ENCODE measurements around the gene NAALADL2. TPM values are rescaled to one million over a fixed set of nuclear protein-coding genes. Genes with fewer than 3 reads are reported as not detected.

The NAALADL2 gene
- polyA plus RNA-seq, 2 of the 4 experiments (the other 2 are of a cell fraction) = 0.09 to 0.28 TPM

DNA sequence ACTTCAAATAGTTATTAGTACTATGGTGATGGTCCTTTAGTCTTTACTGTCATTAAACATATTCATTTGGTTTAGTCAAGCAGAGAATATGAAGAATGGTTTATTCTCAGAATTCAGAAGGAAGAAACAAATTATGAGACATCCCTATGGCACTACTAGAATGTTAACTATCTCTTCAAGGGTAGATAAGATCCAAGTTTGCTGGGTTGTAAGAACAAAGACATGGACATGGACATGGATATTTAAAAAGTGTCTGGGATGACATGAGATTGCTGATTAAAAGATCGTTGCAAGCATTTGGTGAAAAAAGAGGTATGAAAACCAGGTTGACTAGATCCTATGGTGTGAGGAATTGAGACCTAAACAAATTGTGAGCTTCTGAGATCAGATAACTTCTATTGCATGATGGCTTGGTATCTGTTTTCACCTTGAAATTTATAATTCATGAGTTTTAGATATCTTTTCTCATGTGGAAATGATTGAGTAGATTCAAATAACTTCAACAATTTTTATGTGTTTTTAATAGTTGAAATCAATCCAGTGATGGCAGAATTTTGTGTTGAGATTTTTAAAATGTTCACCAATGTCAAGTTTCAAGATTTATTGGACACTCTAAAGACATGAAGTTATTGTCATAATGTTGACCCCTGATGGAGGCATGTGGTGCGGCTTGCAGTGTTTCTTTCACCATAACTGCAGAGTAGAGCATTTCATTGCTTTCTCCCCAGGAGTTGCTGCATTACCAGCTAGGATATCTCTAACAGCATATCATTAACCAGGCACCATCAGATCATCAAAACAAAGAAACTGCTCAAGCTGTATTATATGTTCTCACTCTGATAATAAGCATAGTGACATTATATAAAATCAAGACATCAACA, 72.6 kb downstream of the NAALADL2 start:
- TF ChIP-seq ZFP36 (IDR thresholded peaks at IDR 0.05; ENCODE audit: borderline replicate concordance, partially characterized antibody) (no peak), HDAC2 (IDR thresholded peaks at IDR 0.05) (no peak)
- no peak for DNase-seq (ENCODE audit: low read depth in 1 of 2, low spot score in 1 of 2)
- WGBS (ENCODE audit: missing lambda C conversion rate) = 44% methylated on average over 2 of the region's 2 CpGs
- no peaks in the 10 kb centered on the region for H3K4me1 ChIP-seq
- no peak overlapping the region for H3K4me3 ChIP-seq
- ChIA-PET POLR2A (no interaction called here), CTCF (no interaction called here)
- ATAC-seq = no peak
- H3K4me2 ChIP-seq = no peak overlapping the region
- no peak overlapping the region for H3K27ac ChIP-seq
- H3K9me3 ChIP-seq = no peaks in the 10 kb centered on the region
- FAIRE-seq = no peak

DNA sequence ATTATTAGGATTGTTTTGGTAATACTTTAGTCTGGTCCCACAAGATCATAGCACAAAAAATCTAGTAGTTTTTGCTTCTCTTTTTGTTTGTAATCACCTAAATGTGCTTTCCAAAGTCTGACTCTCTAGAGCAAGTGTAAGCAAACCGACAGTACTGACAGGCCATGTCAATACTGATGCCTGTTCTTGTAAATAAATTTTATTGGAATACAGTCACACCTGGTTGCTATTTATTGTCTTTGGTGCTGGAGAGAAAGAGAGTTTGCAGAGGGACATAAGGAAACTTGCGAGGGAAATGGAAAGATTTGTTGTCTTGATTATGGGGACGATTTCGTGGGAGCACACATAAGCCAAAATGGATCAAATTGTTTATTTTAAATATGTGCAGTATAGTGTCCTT, 77.5 kb downstream of the NAALADL2 start:
- H3K4me1 ChIP-seq = no peaks in the 10 kb centered on the region; the same call in 2 of the 3 replicates
- no peak overlapping the region for H3K4me3 ChIP-seq
- H3K4me2 ChIP-seq = no peak overlapping the region
- no peak for DNase-seq (ENCODE audit: low read depth in 1 of 2, low spot score in 1 of 2)
- H3K9me3 ChIP-seq = no peaks in the 10 kb centered on the region
- H3K27ac ChIP-seq = no peak overlapping the region
- WGBS (ENCODE audit: missing lambda C conversion rate) = 80% methylated on average over 4 of the region's 4 CpGs
- ChIA-PET CTCF (no interaction called here), POLR2A (no interaction called here)
- TF ChIP-seq ESRRA (IDR thresholded peaks at IDR 0.05; ENCODE audit: borderline replicate concordance, low read length) = no peak
- TF ChIP-seq, protein P1, sequence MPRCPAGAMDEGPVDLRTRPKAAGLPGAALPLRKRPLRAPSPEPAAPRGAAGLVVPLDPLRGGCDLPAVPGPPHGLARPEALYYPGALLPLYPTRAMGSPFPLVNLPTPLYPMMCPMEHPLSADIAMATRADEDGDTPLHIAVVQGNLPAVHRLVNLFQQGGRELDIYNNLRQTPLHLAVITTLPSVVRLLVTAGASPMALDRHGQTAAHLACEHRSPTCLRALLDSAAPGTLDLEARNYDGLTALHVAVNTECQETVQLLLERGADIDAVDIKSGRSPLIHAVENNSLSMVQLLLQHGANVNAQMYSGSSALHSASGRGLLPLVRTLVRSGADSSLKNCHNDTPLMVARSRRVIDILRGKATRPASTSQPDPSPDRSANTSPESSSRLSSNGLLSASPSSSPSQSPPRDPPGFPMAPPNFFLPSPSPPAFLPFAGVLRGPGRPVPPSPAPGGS (IDR thresholded peaks at IDR 0.05) = no peak
- TF ChIP-seq RARB (CRISPR knock-in tag; IDR thresholded peaks at IDR 0.05) = no peak
- TF ChIP-seq GATA3 (IDR thresholded peaks at IDR 0.05; ENCODE audit: borderline replicate concordance) = no peak
- TF ChIP-seq RCOR1 (IDR thresholded peaks at IDR 0.05; ENCODE audit: low read depth, low read length) = no peak
- TF ChIP-seq RFX5 (IDR thresholded peaks at IDR 0.05) = no peak
- no peak for TF ChIP-seq PHF8 (IDR thresholded peaks at IDR 0.05; ENCODE audit: borderline replicate concordance, low read depth)
- TF ChIP-seq NR3C1 (IDR thresholded peaks at IDR 0.05) = no peak
- no peak for TF ChIP-seq FOSB (CRISPR knock-in tag; IDR thresholded peaks at IDR 0.05)
- no peak for TF ChIP-seq EHF (CRISPR knock-in tag; IDR thresholded peaks at IDR 0.05)
- ATAC-seq = no peak
- FAIRE-seq = no peak

DNA sequence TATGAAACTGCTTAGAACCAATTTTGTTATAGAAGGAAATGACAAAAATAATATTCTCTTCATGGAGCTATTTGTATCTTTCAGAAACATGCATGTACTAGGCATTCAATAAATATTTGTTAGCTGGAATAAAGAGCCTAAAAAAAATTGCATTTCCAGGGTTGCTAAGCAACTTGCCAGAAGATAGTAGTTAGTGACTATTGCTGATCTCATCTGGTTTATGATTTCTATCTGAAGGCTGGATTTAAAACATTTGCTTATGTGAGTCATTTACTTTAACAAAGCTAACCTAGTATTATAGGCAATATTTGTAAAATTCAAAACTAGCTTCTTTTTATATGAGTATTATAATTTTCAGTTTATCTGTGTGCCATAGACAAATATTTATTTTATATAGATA, 78.3 kb downstream of the NAALADL2 start:
- ATAC-seq = no peak
- CTCF ChIA-PET = no interaction called here
- DNase-seq (ENCODE audit: low read depth in 1 of 2, low spot score in 1 of 2) = no peak
- TF ChIP-seq FOXS1 (CRISPR knock-in tag; IDR thresholded peaks at IDR 0.05) = no peak
- no peak overlapping the region for H3K4me2 ChIP-seq
- no peak overlapping the region for H3K27ac ChIP-seq
- no peak overlapping the region for H3K4me3 ChIP-seq
- H3K9me3 ChIP-seq = no peaks in the 10 kb centered on the region
- no peaks in the 10 kb centered on the region; the same call in 2 of the 3 replicates for H3K4me1 ChIP-seq
- POLR2A ChIA-PET = no interaction called here
- FAIRE-seq = no peak

DNA sequence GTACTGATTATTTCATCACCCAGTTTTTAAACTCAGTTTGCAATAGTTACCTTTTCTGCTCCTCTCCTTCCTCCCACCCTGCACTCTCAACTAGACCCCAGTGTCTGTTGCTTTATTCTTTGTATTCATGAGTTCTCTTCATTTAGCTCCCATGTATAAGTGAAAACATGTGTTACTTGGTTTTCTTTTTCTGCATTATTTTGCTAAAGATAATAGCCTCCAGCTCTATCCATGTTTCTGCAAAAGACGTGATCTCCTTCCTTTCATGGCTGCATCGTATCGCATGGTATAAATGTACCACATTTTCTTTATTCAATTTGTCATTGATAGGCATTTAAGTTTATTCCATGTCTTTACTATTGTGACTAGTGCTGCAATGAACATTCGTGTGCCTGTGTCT, 79.0 kb downstream of the NAALADL2 start:
- no peak for TF ChIP-seq ZC3H11A (IDR thresholded peaks at IDR 0.05)
- no peak for TF ChIP-seq HEYL (CRISPR knock-in tag; IDR thresholded peaks at IDR 0.05)
- TF ChIP-seq CEBPB (IDR thresholded peaks at IDR 0.05) = no peak
- TF ChIP-seq RAD21 (conservative IDR thresholded peaks at IDR 0.05 in 1 of 2, IDR thresholded peaks at IDR 0.05 in 1 of 2) = no peak
- TF ChIP-seq, protein P2, sequence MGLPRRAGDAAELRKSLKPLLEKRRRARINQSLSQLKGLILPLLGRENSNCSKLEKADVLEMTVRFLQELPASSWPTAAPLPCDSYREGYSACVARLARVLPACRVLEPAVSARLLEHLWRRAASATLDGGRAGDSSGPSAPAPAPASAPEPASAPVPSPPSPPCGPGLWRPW (IDR thresholded peaks at IDR 0.05) = no peak
- TF ChIP-seq HOXB13 (CRISPR knock-in tag; IDR thresholded peaks at IDR 0.05; ENCODE audit: low read depth) = no peak
- no peak for TF ChIP-seq FOSL2 (IDR thresholded peaks at IDR 0.05)
- TF ChIP-seq FOSL2 (CRISPR knock-in tag; IDR thresholded peaks at IDR 0.05) = no peak
- no peak for TF ChIP-seq ZSCAN20 (CRISPR knock-in tag; IDR thresholded peaks at IDR 0.05)
- TF ChIP-seq JUN (IDR thresholded peaks at IDR 0.05) = no peak
- TF ChIP-seq ESRRA (IDR thresholded peaks at IDR 0.05; ENCODE audit: borderline replicate concordance, low read length) = no peak
- no peak for TF ChIP-seq MYC (IDR thresholded peaks at IDR 0.05; ENCODE audit: borderline replicate concordance, low read length)
- no peak for TF ChIP-seq EHF (CRISPR knock-in tag; IDR thresholded peaks at IDR 0.05)
- TF ChIP-seq MAZ (IDR thresholded peaks at IDR 0.05; ENCODE audit: borderline replicate concordance, low read depth, low read length) = no peak
- no peak for TF ChIP-seq HOXA7 (CRISPR knock-in tag; IDR thresholded peaks at IDR 0.05)
- TF ChIP-seq CHD2 (IDR thresholded peaks at IDR 0.05; ENCODE audit: low read length, partially characterized antibody) = no peak
- no peak for TF ChIP-seq PHF8 (IDR thresholded peaks at IDR 0.05; ENCODE audit: borderline replicate concordance, low read depth)
- TF ChIP-seq HDAC2 (IDR thresholded peaks at IDR 0.05) = no peak
- no peak for DNase-seq (ENCODE audit: low read depth in 1 of 2, low spot score in 1 of 2)
- H3K27ac ChIP-seq = no peak overlapping the region
- POLR2A ChIA-PET = no interaction called here
- FAIRE-seq = no peak
- no peak for ATAC-seq
- H3K4me2 ChIP-seq = no peak overlapping the region
- no peaks in the 10 kb centered on the region for H3K9me3 ChIP-seq
- 64% methylated on average over 4 of the region's 4 CpGs for WGBS (ENCODE audit: missing lambda C conversion rate)
- CTCF ChIA-PET = no interaction called here
- no peak overlapping the region for H3K4me3 ChIP-seq
- H3K4me1 ChIP-seq = no peaks in the 10 kb centered on the region; the same call in 2 of the 3 replicates

Data from A549 (cell line).